Left renal pelvis (tissue), 4 donors: ENCODE results near the gene STAG3. TPM values are rescaled to one million over a fixed set of nuclear protein-coding genes. Genes with fewer than 3 reads are reported as not detected.
"Not testable (repeated sequence)": the region's sequence is repeated elsewhere in the genome, so short reads cannot be mapped to it uniquely, and the experiment has no call there.

ENCODE experiments used
- DNase-seq, 4 donors: peaks; one replicate each; pipeline ENCODE4 v3.0.0-alpha.2; 2013; ENCODE audit warnings: low read depth in 4 of 4, low spot score in 3 of 4
- polyA plus RNA-seq, 4 donors: library from polyadenylated mRNA; unstranded; fragments of 120-200 nt; gene quantifications; one replicate each; pipeline ENCODE4 v1.2.1, GENCODE V29; 2013; ENCODE audit not compliant: insufficient read length in 4 of 4

STAG3 gene
- polyA plus RNA-seq, 4 donors, result 11.3 to 31.0 (median 17.0) TPM

DNA sequence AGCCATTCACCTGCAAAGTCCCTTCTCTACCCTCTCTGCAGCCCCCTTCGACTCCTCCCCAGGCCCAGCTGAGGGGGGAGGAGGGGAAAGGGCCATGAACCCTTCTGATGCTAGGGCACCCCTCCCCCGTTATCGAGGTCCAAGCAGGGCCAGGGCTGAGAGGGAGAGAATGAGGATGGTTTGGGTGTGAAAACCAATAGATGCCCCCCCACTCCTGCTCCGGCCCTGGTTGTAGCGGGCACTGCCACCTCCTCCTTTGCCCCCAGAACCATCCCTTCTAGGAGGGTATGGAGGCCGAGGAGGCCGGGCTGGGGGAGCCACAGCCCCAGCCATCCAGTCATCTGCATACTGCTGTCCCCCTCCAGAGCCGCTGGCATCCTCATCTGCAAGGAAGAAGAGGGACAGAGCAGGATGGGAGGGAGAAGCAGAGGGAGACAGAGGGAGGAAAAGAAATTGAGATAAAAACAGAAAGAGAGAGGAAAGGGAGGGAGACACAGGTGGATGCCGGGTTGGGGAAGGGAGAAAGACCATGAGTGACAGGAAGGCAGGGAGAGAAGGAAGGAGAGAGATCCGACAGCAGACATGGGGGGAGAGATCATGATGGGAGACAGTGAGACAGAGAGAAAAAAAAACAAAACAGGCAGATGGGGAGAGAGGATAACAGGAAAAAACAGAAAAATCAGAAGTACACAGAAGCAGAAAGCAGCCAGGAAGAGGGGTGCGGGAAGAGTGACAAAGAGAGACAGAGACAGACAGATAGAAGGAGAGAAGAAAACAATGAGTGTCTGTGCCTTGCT is 7.4 kb upstream of the STAG3 start:
- DNase-seq, result no peak

DNA sequence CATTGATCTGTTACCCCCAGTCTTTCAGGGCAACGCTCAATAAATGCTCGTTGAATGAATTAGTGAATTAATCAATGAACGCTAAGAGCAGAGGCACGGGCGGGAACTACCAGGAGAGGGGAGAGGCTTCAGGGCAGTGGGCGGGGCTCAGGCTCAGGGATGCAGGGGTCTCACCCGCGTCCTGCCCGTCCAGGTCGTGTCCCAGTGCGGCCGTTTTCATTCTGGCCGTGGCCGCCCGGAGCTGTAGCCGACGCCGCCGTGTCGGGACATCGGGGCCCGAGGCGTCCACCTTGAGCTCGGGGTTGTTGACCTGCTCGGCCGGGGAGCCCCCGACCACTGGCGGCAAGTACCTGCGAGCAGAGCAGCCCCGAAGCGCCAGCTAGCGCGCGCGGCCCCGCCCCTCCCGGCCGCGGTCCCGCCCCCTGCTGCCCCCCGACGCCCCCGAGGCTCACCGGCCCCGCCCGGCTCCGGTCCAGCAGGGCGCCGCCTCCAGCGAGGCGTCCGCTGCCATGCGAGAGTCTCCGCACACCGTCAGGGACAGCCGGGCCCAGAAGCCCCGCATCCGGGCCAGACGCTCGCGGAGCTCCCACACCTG is 6.5 kb upstream of the STAG3 start:
- no peak for DNase-seq

DNA sequence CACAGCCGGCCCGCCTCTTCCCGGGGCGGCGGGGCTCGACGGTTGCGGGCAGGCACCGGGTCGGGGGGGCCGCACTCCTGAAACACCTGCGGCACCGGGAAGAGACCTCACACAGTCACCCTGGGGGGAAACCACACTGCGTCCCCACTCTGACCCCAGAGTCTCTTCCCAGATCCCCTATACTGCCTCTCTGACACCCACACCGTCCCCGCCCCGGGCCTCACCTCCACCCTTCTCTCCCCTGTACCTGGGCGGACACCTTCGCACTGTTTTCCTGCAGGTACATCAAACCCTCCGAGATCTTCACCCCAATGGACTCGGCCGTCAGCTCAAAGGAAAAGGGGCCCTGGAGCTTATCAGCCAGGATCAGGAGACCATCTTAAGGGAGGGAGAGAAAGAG is 5.9 kb upstream of the STAG3 start:
- DNase-seq, result no peak

DNA sequence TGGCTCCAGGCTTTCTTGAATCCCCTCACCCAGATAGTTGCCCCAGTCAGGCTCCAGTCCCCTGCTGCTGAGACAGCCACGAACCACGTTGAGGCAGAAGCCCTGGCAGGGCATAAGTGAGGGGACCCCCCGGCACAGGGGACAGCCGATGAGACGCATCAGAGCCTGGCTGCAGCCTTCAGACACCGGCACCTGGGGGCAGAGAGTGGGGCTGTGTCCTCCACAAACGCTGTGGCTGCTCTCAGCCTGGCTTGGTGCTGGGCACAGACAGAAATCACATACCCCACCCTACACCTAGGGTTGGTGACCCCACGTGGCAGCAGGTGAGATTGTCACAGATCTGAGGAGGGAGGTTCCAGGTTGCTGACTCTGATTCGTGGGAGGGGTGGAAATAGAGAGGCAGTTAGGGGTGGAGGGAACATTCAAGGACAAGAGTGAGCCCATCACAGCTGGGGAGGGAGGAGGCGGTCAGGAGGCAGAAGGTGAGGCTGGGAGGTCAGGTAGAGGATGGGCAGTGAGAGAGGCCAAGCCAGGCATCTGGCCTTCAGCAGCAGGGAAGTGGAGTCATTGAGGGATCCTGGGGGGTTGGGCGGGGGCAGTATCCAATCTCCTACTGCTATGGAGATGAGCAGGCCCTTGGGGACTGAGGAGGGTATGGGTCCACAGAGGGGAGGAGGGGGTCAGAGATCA is 3.8 kb upstream of the STAG3 start:
- no peak for DNase-seq

DNA sequence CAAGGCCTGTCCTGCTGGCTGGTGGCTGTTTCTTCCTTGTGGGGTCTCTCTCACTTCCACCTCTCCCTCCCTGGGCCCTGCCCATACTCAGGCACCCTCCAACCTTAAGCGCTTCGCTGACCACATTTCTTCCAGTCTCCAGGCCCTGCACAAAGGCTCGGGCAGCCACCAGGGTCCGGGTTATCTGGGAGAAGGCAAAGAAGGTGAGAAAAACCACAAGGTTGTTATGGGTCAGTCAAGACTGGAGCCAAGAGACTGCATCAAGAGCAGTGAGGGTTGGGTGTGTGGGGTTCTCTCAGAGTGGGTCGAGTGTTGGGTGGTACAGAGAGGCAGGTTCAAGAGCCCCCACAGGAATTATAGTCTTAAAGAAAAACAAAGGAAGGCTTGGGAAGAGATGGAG is 3.1 kb upstream of the STAG3 start:
- DNase-seq, result no peak

DNA sequence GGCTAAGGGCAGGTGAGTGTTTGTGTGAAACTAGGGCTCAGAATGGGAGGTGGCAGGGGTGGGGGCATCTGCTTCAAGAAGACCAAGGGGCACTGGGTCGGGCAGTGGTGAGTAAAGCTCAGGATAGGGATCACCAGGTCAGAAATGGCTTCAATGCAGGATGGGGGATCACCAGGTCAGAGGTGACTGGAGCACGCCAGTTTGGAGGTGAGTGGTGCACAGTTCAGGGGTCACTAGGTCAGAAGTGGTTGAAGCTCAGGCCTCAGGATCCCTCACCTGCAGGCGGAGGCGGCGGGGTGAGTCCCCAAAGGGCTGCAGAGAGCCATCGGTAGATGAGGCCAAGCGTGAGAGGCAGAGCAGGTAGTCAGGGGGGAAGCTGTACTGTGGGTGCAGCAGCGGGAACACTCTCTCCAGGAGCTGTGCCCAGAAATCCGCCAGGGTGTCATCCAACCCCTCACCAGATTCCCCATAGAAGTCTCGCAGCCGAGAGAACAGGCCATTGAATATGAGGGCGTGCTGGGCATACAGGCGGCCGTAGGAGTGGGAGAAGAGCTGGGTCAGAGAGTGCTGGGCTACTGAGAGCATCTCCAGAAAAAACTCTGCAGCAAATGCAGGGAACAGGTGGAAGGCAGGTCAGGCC is 2.3 kb upstream of the STAG3 start:
- DNase-seq, result no peak

DNA sequence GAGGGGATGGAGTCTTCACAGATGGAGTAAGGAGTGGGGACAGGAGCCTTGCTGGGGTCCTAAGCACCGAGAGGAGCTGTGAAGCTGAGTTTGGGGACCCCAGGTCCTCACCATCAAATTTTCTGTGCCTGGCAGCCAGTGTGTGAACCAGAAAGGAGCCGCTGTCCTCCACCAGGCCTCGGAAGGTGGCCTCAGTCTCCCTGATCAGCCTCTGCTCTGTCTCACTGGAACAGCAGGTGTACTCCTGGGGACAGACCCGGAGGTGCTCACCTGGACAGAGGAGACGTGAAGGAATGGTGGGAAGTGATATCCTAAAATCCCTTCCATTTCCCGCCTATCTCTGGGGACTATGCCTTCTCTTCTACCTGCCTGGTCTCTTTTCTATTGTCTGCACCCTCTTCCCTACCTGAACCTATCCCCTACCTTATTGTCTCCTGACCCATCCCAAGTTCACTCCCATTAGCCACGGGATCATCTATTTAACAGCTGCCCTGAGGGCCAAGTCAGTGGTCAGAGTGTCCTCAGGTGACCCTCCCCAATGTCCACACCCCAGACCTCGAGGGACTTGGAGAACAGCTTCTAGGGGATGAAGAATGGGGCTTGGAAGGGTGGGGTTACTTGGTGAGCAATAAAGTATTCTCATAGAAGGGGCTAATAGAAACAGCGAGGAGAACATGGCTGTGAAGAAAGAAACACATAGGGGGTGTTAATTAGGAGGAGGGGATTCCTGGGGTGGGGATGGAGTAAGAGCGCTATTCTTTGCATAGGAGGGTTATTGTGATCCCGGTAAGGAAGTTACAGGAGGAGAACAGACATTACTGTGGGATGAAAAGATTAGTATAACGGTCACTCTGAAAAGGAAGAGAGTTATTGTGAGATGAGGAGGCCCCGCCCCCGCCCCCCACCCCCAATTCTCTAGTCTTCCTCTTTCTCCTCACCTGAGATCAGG is 1.3 kb upstream of the STAG3 start:
- DNase-seq, result no peak

DNA sequence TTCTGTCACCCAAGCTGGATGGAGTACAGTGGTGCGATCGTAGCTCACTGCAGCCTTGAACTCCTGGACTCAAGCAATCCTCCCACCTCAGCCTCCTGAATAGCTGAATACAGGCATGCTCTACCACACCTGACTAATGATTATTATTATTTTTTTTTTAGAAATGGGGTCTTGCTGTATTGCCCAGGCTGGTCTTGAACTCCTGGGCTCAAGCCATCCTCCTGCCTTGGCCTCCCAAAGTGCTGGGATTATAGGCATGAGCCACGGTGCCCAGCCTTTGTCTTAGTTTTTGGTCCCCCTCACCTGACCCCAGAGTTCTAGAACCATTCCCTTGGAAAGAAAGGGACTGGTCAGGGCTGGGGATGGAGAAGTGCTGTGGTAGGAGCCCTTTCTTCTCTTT is 2.4 kb downstream of the STAG3 start:
- DNase-seq, result not testable (repeated sequence)

DNA sequence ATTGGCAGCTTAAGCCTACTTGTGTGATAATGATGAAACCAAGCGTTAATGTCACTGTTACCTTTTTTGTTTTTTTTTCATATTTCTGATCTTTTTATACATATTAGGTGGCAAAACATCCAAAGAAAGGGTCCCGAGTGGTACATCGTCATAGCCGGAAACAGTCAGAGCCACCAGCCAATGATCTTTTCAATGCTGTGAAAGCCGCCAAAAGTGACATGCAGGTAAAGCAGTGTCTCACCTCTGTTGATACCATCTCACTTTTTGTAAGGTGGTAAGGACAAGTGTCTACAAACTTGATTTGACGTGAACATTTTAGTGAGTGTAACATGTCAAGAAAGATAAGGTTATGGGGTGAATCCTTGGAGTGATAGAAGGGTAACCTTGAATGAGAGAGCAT is 4.9 kb downstream of the STAG3 start:
- not testable (repeated sequence) for DNase-seq

DNA sequence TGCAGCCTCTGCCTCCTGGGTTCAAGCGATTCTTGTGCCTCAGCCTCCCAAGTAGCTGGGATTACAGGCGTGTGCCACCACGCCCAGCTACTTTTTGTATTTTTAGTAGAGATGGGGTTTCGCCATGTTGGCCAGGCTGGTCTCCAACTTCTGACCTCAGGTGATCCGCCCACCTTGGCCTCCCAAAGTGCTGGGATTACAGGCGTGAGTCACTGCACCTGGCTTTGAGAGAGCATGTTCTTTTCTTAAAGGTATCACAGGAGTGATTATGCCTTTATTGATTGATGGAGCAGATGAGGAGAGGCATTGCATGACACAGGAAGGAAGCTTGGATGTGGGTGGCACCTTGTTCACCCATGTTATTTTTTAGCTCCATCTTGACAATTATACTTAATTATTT is 5.4 kb downstream of the STAG3 start:
- not testable (repeated sequence) for DNase-seq

DNA sequence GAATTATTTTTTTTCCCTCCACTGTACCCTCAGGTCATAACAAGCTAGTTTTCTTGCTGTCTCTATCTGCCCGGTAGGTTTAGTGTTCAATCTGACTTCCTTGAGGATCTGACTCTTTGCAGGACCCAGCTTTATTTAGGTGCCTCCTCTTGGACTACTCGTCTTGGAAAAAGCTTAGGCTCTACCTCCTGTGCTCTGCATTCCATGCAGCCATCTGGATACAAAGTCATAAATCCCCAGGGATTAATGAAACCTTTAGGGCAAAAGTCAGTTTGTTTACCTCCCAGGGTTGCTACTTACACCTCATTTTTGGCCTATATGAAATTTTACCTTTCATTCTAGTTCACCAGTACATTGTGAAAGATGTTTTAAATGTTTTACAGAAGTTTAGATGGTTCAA is 8.0 kb downstream of the STAG3 start:
- DNase-seq, result no peak

DNA sequence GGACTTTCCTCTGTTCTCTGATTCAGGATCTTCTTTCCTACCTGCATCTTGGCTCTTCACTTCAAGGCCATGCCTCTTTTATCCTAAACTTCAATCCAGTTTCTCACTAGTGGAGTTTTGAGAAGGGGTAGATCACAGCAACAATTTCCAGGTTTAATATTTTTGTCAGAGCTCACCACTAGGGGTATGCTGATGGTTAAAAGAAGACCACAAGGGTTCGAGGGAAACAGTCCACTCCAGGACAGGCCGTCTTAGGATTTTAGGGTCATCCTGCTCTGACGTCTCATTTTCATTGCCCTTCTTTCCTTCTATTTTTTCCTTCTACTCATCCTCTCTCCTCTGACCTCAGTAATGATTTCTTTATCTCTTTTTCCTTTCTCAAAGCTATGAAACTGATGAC is 11.3 kb downstream of the STAG3 start:
- no peak for DNase-seq

DNA sequence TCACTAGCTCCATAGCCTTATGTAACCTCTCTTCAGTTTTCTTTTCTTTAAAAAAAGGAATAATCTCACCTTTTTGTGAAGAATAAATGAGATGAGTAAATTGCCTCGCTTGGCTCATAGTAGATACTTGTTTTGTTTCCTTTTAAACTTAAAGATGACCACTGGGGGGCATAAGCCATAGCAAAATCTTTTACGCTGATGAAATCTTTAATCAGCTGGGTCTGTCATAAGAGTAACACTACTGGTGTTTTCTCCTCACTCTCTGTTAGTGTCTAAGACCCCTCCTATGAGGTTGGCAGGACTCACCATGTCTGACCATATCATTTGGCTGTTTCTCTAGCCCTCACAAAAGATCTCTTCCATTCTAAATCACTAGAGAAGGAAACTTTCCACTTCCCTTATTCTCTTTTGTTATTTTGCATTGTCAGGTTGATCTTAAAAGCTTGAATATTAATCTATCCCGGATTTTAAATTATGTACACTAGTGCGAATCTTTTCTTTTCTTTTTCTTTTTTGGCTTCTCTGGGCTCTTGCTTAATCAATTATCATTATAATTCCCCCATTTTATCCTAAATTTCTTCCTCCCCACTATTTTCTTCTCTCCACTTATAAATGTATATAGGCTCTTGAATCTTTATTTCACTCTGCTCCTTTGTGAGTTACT is 12.5 kb downstream of the STAG3 start:
- no peak for DNase-seq

DNA sequence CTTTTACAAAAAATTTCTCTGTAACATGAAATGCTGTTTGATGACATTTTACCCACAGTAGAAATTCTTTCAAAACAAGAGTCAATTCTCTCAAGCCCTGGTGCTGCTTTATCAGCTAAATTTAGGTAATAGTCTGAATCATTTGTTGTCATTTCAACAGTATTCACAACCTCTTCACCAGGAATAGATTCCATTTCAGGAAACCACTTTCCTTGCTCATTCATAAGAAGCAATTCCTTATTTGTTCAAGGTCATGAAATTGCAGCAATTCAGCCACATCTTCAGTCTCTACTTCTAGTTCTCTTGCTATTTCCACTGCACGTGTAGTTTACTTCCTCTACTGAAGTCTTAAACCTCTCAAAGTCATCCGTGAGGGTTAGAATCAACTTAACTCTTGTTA is 14.1 kb downstream of the STAG3 start:
- no peak for DNase-seq

DNA sequence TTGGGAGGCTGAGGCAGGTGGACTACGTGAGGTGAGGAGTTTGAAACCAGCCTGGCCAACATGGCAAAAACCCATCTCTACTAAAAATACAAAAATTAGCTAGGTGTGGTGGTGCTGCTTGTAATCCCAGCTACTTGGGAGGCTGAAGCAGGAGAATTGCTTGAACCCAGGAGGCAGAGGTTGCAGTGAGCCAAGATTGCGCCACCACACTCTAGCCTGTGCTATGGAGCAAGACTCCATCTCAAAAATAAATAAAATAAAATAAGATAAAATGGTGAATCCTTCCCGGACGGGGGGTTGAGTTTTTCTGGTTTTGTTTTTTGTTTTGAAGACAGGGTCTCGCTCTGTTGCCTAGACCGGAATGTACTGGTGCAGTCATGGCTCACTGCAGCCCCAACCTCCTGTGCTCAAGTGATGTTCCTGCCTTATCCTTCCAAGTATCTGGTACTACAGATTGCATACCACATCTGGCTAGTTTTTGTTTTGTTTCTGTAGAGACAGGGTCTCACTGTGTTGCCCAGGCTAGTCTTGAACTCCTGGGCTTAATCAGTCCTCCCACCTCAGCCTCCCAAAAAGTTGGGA is 14.7 kb downstream of the STAG3 start:
- not testable (repeated sequence) for DNase-seq

DNA sequence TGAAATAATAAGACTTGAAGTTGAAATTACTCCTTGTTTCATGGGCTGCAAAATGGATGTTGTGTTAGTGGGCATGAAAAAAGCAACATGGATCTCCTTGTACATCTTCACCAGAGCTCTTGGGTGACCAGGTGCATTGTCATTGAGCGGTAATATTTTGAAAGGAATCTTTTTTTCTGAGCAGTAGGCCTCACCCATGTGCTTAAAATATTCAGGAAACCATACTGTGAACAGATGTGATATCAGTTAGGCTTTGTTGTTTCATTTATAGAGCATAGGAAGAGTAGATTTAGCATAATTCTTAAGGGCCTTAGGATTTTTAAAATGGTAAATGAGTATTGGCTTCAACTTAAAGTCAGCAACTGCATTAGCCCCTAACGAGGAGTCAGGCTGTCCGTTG is 15.3 kb downstream of the STAG3 start:
- no peak for DNase-seq

DNA sequence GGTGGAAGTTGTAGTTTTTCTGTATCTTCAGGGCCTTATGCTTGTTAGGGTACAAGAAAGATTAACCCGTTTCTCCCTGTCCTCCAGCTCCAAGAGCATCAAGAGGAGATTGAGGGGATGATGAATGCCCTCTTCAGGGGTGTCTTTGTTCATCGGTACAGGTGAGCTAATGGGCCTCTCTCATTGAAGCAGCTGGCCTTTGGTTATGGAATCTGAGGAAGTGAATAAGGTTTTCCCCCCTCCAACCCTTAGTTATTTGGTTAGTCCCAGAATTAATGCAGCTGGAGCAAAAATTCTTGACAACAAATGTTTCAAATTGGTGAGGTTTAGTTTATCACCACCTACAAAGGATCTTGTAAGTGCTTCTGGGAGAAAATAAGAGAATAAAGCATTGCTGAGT is 17.5 kb downstream of the STAG3 start:
- no peak for DNase-seq

DNA sequence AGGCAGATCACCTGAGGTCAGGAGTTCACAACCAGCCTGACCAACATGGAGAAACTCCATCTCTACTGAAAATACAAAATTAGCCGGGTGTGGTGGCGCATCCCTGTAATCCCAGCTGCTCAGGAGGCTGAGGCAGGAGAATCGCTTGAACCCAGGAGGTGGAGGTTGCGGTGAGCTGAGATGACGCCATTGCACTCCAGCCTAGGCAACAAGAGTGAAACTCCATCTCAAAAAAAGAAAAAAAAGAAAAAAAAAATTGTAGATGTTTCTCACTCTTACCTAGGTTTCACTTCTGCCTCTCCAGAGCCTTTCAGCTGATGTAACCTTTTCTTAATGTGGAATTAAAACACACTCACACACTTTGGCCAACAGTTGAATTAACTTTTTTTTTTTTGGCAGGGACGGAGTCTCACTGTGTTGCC is 18.2 kb downstream of the STAG3 start:
- DNase-seq, result not testable (repeated sequence)

DNA sequence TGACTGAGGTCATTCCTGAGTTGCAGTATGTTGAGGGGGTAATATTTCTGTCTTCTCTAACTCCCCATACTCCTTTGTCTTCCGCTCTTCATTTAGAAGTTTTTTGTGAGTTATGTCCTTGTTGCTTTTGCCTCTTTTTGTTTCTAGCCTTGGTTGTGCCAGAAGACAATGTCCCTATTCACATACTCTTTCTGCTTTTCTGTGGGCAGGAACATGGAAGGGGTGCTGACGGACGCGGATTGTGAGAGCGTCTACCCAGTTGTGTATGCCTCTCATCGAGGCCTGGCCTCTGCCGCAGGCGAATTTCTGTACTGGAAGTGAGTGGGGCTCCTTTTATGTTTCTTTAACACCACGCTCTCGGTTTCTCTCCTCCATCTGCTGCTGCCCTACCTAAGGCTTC is 20.5 kb downstream of the STAG3 start:
- no peak for DNase-seq
